WTC11 (cell line): ENCODE data around the gene BOLA2B. TPM values are rescaled to one million over a fixed set of nuclear protein-coding genes. Genes with fewer than 3 reads are reported as not detected.

Source experiments
- ATAC-seq: fragments of 200-7000 bp; cut with Tn5 transposase; 2 replicates; pipeline ENCODE4 v1.10.0; 2021; ENCODE audit warnings: mild to moderate bottlenecking, moderate library complexity
- CTCF ChIA-PET: fragments of 300-600 bp; sonication (Branson Sonifier 250); formaldehyde crosslinking; loops from one replicate; lab custom pipeline; 2021; ENCODE audit warnings: antibody characterized with exemption; lab: Charles Lee
- POLR2A ChIA-PET: fragments of 350-600 bp; sonication (Branson Sonifier 250); formaldehyde crosslinking; loops from one replicate; lab custom pipeline; 2021; ENCODE audit warnings: antibody characterized with exemption; lab: Charles Lee
- DNase-seq: peaks from one replicate; pipeline ENCODE4 v3.0.0; 2021; ENCODE audit warnings: low spot score
- H3K27ac Mint-ChIP-seq: 2 replicates; pipeline ENCODE4 v1.8.0; 2021; ENCODE audit warnings: mixed read lengths
- H3K27me3 Mint-ChIP-seq: 2 replicates; pipeline ENCODE4 v1.8.0; 2021; ENCODE audit warnings: low read depth, mild to moderate bottlenecking, moderate library complexity, mixed read lengths
- H3K36me3 Mint-ChIP-seq: 2 replicates; pipeline ENCODE4 v1.8.0; 2021; ENCODE audit warnings: mixed read lengths
- H3K4me1 Mint-ChIP-seq: 2 replicates; pipeline ENCODE4 v1.8.0; 2022; ENCODE audit warnings: mixed read lengths
- H3K4me3 Mint-ChIP-seq: 2 replicates; pipeline ENCODE4 v1.8.0; 2021; ENCODE audit warnings: mild to moderate bottlenecking, moderate library complexity, mixed read lengths
- H3K9me3 Mint-ChIP-seq: 2 replicates; pipeline ENCODE4 v1.8.0; 2021; ENCODE audit warnings: mixed read lengths
- ESRRA ChIP-seq: sonication (generic); formaldehyde crosslinking; IDR thresholded peaks from 2 replicates; pipeline ENCODE4 v1.8.1; 2022; ENCODE audit warnings: mild to moderate bottlenecking, missing genetic modification reagents, borderline replicate concordance
- ETV6 ChIP-seq: sonication (generic); formaldehyde crosslinking; IDR thresholded peaks from 2 replicates; pipeline ENCODE4 v1.8.1; 2022; ENCODE audit warnings: mild to moderate bottlenecking, missing genetic modification reagents
- FOXJ3 ChIP-seq: sonication (generic); formaldehyde crosslinking; IDR thresholded peaks from 2 replicates; pipeline ENCODE4 v1.9.0; 2021; ENCODE audit warnings: missing genetic modification reagents, mild to moderate bottlenecking, borderline replicate concordance
- FOXK1 ChIP-seq: sonication (generic); formaldehyde crosslinking; IDR thresholded peaks from 2 replicates; pipeline ENCODE4 v1.8.0; 2022; ENCODE audit warnings: mild to moderate bottlenecking, moderate library complexity, missing genetic modification reagents
- FOXP1 ChIP-seq: sonication (generic); formaldehyde crosslinking; IDR thresholded peaks from 2 replicates; pipeline ENCODE4 v1.8.0; 2022; ENCODE audit warnings: missing genetic modification reagents, mild to moderate bottlenecking, moderate library complexity, borderline replicate concordance
- GRHL2 ChIP-seq: fragments of 250-450 bp; sonication (Bioruptor Pico); IDR thresholded peaks from 2 replicates; pipeline ENCODE4 v1.8.0; 2022; ENCODE audit warnings: mild to moderate bottlenecking, moderate library complexity; ENCODE audit not compliant: insufficient replicate concordance, severe bottlenecking
- HMGA2 ChIP-seq: fragments of 250-450 bp; sonication (Bioruptor Pico); IDR thresholded peaks from 2 replicates; pipeline ENCODE4 v1.4.0; 2021; ENCODE audit warnings: mild to moderate bottlenecking, moderate library complexity
- JAZF1 ChIP-seq: fragments of 250-450 bp; sonication (Bioruptor Pico); IDR thresholded peaks from 2 replicates; pipeline ENCODE4 v1.9.0; 2021; ENCODE audit warnings: moderate library complexity, mild to moderate bottlenecking, inconsistent platforms
- JUN ChIP-seq: sonication (generic); formaldehyde crosslinking; IDR thresholded peaks from 2 replicates; pipeline ENCODE4 v1.8.0; 2023; ENCODE audit warnings: mild to moderate bottlenecking, missing genetic modification reagents
- NR3C1 ChIP-seq: sonication (generic); formaldehyde crosslinking; conservative IDR thresholded peaks from 2 replicates; pipeline ENCODE4 v1.8.1; 2023; ENCODE audit warnings: low read depth, mild to moderate bottlenecking, missing genetic modification reagents
- RORB ChIP-seq: fragments of 250-450 bp; sonication (Bioruptor Pico); IDR thresholded peaks from 2 replicates; pipeline ENCODE4 v1.9.0; 2021; ENCODE audit warnings: mild to moderate bottlenecking
- SP1 ChIP-seq: sonication (generic); formaldehyde crosslinking; conservative IDR thresholded peaks from 2 replicates; pipeline ENCODE4 v1.8.1; 2022; ENCODE audit warnings: missing genetic modification reagents
- TEAD1 ChIP-seq: sonication (generic); formaldehyde crosslinking; IDR thresholded peaks from 2 replicates; pipeline ENCODE4 v1.8.0; 2022; ENCODE audit warnings: mild to moderate bottlenecking, missing genetic modification reagents
- ZNF219 ChIP-seq: sonication (generic); formaldehyde crosslinking; IDR thresholded peaks from 2 replicates; pipeline ENCODE4 v1.8.0; 2023; ENCODE audit warnings: missing genetic modification reagents, mild to moderate bottlenecking, borderline replicate concordance
- ZNF263 ChIP-seq: sonication (generic); formaldehyde crosslinking; IDR thresholded peaks from 2 replicates; pipeline ENCODE4 v1.8.1; 2022; ENCODE audit warnings: low read depth, mild to moderate bottlenecking, moderate library complexity, missing genetic modification reagents
- total RNA-seq: library from RNA; stranded (reverse); gene quantifications from 3 replicates; pipeline ENCODE4 v1.2.3, GENCODE V29; 2021
- TF ChIP-seq, protein P1 (sequence below): sonication (generic); formaldehyde crosslinking; IDR thresholded peaks from 2 replicates; pipeline ENCODE4 v1.8.1; 2023; ENCODE audit warnings: mild to moderate bottlenecking, missing genetic modification reagents
- TF ChIP-seq, protein P2 (sequence below): fragments of 250-450 bp; sonication (Bioruptor Pico); IDR thresholded peaks from 2 replicates; pipeline ENCODE4 v1.8.0; 2021; ENCODE audit warnings: mild to moderate bottlenecking
- TF ChIP-seq, protein P3 (sequence below): sonication (generic); formaldehyde crosslinking; IDR thresholded peaks from 2 replicates; pipeline ENCODE4 v1.8.0; 2022; ENCODE audit warnings: mild to moderate bottlenecking, missing genetic modification reagents
- TF ChIP-seq, protein P4 (sequence below): sonication (generic); formaldehyde crosslinking; IDR thresholded peaks from 2 replicates; pipeline ENCODE4 v1.8.1; 2023; ENCODE audit warnings: mild to moderate bottlenecking, moderate library complexity, missing genetic modification reagents
- TF ChIP-seq, protein P5 (sequence below): sonication (generic); formaldehyde crosslinking; IDR thresholded peaks from 2 replicates; pipeline ENCODE4 v1.8.1; 2023; ENCODE audit warnings: mild to moderate bottlenecking, missing genetic modification reagents
- TF ChIP-seq, protein P6 (sequence below): fragments of 250-450 bp; sonication (Bioruptor Pico); IDR thresholded peaks from 2 replicates; pipeline ENCODE4 v1.9.0; 2021; ENCODE audit warnings: mild to moderate bottlenecking

Gene BOLA2B
- total RNA-seq, 1 experiment from 2014 or later: 206 TPM

DNA sequence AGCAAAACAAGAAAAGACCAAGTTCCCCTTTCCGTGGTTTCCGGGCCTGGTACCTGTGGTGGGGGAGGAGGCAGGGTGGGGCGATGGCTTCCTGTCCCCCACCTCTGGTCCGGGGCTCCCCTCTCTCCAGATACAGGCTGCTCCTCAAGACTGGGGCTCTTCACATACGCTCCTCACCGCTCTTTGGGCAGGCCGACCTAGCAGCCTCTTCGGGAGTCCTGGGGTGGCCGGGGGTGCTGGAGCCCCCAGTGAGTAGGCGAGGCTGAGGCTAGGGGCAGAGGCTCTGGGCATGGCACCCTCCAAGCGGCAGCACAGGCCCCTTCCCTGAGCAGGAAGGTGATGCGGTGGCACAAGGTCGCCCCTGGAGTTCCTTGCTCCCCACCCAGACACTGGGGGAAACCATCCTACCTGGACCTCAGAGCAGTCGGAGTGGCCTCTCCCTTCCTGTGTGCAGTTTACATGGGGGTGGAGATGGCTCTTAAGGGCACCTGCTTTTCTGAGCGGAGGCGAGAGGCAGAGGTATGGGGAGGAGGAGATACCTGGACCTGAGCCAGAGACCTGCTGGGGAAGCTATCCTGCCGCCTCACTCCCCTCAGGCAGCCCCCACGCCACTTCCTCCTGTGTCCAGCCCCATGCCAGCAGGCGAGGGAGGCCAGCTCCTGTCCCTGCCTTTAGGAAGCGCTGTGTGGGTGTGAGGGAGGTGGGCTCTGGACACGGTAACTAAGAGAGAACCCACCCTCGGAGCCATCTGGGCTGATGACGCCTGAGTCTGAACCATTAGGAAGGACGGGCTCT is 9.2 kb downstream of the BOLA2B start:
- no peak for DNase-seq
- TF ChIP-seq FOXJ3 (CRISPR knock-in tag): no peak
- no peak for TF ChIP-seq RORB (CRISPR knock-in tag)
- no peak for TF ChIP-seq JUN (CRISPR knock-in tag)
- TF ChIP-seq, protein P1, sequence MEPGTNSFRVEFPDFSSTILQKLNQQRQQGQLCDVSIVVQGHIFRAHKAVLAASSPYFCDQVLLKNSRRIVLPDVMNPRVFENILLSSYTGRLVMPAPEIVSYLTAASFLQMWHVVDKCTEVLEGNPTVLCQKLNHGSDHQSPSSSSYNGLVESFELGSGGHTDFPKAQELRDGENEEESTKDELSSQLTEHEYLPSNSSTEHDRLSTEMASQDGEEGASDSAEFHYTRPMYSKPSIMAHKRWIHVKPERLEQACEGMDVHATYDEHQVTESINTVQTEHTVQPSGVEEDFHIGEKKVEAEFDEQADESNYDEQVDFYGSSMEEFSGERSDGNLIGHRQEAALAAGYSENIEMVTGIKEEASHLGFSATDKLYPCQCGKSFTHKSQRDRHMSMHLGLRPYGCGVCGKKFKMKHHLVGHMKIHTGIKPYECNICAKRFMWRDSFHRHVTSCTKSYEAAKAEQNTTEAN (CRISPR knock-in tag): no peak
- no peak for TF ChIP-seq NR3C1 (CRISPR knock-in tag)
- no peak for TF ChIP-seq FOXK1 (CRISPR knock-in tag)
- no peak for TF ChIP-seq ZNF263 (CRISPR knock-in tag)
- TF ChIP-seq, all 79 proteins: peak for 0
- Mint-ChIP-seq H3K9me3 (no peaks in the 10 kb centered on the region), H3K4me3 (peak overlapping the region; percentile 52), H3K27me3 (peaks cover 49% of the 10 kb centered on the region), H3K27ac (no peak overlapping the region), H3K36me3 (no peaks in the 10 kb centered on the region), H3K4me1 (peaks cover 7% of the 10 kb centered on the region)
- CTCF ChIA-PET: interaction anchor here (0.7 to 4.8 kb wide), 4 partner anchors 41 to 93 kb away, joined by 4 to 21 read pairs (median 18); partner anchors contain the start of genes GDPD3 and TBX6
- no peak for ATAC-seq
- POLR2A ChIA-PET: no interaction called here

DNA sequence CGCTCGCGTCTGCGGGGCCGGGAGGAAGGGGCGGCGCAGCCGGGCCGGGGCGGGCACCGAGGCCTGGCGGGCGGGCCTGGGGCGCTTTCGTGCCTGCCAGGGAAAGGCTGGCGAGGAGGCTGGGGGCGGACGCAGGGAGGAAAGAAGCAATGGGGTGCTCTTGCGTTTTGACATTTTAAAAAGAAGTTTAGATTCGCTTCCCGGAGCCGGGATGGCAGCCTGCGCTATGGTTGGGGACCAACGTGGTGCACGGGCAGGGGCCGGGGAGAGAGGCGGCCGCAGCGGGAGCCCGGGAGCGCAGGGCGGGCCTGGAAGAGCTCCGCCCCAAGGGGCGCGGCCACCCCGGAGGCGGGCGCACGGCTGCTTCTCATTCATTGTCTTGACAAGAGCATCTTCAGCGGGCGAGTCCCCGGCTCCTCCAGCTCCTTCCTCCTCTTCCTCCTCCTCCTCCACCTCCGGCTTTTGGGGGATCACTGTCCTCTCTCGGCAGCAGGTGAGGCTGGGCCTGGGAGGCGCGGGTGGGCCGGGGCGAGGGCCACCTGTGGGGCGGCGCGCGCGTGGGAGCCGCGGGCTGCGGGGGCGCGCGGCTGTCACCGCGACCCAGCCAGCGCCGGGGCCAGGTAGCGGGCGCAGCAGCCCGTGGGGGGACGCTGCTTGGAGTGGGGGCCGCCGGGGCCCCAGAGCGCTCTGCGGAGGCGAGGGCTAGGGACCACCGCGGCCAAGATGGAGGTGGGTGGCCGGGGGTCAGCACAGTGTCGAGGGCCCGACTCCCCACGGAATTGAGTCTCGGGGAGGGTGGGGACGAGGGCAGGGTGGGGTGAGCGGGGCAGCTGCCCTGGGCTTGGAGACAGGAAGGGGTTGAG is 10.0 kb downstream of the BOLA2B start, which contains the start of gene CORO1A:
CORO1A (plus strand) TSS at position 370 of the 863 bp plus-strand sequence. CDS start 1,608 bp downstream, outside the sequence.
- H3K4me3 Mint-ChIP-seq: peak within 1 kb of the TSS; percentile 74
- CTCF ChIA-PET: interaction anchor here (0.6 to 1.6 kb wide), 10 partner anchors 40 to 1162 kb away, joined by 3 to 18 read pairs (median 4); partner anchors contain the start of genes DCTPP1, GDPD3 and TBX6
- H3K27ac Mint-ChIP-seq: no peak within 1 kb of the TSS
- POLR2A ChIA-PET: no interaction called here
- DNase-seq (peak; percentile 86), ATAC-seq (peak; percentile 78)
- no peaks in the 10 kb centered on the region for H3K9me3 Mint-ChIP-seq
- no peaks in the 10 kb centered on the region for H3K36me3 Mint-ChIP-seq
- H3K27me3 Mint-ChIP-seq: peaks cover 51% of the 10 kb centered on the region
- H3K4me1 Mint-ChIP-seq: peaks cover 7% of the 10 kb centered on the region
- no peak for TF ChIP-seq ESRRA (CRISPR knock-in tag)
- TF ChIP-seq, protein P2, sequence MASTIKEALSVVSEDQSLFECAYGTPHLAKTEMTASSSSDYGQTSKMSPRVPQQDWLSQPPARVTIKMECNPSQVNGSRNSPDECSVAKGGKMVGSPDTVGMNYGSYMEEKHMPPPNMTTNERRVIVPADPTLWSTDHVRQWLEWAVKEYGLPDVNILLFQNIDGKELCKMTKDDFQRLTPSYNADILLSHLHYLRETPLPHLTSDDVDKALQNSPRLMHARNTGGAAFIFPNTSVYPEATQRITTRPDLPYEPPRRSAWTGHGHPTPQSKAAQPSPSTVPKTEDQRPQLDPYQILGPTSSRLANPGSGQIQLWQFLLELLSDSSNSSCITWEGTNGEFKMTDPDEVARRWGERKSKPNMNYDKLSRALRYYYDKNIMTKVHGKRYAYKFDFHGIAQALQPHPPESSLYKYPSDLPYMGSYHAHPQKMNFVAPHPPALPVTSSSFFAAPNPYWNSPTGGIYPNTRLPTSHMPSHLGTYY: no peak
- TF ChIP-seq, protein P3, sequence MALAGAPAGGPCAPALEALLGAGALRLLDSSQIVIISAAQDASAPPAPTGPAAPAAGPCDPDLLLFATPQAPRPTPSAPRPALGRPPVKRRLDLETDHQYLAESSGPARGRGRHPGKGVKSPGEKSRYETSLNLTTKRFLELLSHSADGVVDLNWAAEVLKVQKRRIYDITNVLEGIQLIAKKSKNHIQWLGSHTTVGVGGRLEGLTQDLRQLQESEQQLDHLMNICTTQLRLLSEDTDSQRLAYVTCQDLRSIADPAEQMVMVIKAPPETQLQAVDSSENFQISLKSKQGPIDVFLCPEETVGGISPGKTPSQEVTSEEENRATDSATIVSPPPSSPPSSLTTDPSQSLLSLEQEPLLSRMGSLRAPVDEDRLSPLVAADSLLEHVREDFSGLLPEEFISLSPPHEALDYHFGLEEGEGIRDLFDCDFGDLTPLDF: no peak
- no peak for TF ChIP-seq ZNF219 (CRISPR knock-in tag)
- no peak for TF ChIP-seq TEAD1 (CRISPR knock-in tag)
- TF ChIP-seq, protein P4, sequence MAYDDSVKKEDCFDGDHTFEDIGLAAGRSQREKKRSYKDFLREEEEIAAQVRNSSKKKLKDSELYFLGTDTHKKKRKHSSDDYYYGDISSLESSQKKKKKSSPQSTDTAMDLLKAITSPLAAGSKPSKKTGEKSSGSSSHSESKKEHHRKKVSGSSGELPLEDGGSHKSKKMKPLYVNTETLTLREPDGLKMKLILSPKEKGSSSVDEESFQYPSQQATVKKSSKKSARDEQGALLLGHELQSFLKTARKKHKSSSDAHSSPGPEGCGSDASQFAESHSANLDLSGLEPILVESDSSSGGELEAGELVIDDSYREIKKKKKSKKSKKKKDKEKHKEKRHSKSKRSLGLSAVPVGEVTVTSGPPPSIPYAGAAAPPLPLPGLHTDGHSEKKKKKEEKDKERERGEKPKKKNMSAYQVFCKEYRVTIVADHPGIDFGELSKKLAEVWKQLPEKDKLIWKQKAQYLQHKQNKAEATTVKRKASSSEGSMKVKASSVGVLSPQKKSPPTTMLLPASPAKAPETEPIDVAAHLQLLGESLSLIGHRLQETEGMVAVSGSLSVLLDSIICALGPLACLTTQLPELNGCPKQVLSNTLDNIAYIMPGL (CRISPR knock-in tag): no peak
- TF ChIP-seq FOXP1 (CRISPR knock-in tag): 0 out of 2 replicates have a peak, but pooled peaks have one; percentile 20
- TF ChIP-seq, protein P5, sequence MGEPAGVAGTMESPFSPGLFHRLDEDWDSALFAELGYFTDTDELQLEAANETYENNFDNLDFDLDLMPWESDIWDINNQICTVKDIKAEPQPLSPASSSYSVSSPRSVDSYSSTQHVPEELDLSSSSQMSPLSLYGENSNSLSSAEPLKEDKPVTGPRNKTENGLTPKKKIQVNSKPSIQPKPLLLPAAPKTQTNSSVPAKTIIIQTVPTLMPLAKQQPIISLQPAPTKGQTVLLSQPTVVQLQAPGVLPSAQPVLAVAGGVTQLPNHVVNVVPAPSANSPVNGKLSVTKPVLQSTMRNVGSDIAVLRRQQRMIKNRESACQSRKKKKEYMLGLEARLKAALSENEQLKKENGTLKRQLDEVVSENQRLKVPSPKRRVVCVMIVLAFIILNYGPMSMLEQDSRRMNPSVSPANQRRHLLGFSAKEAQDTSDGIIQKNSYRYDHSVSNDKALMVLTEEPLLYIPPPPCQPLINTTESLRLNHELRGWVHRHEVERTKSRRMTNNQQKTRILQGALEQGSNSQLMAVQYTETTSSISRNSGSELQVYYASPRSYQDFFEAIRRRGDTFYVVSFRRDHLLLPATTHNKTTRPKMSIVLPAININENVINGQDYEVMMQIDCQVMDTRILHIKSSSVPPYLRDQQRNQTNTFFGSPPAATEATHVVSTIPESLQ (CRISPR knock-in tag): no peak
- TF ChIP-seq ETV6 (CRISPR knock-in tag): no peak
- TF ChIP-seq, protein P6, sequence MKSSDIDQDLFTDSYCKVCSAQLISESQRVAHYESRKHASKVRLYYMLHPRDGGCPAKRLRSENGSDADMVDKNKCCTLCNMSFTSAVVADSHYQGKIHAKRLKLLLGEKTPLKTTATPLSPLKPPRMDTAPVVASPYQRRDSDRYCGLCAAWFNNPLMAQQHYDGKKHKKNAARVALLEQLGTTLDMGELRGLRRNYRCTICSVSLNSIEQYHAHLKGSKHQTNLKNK (CRISPR knock-in tag): no peak
- TF ChIP-seq JAZF1 (CRISPR knock-in tag): no peak
- no peak for TF ChIP-seq GRHL2 (CRISPR knock-in tag)
- TF ChIP-seq HMGA2: no peak
- peak; percentile 72 for TF ChIP-seq SP1 (CRISPR knock-in tag)
